ENCODE measurements around the gene ZNF823. TPM values are rescaled to one million over a fixed set of nuclear protein-coding genes. Genes with fewer than 3 reads are reported as not detected.
"Not testable (repeated sequence)": the region's sequence is repeated elsewhere in the genome, so short reads cannot be mapped to it uniquely, and the experiment has no call there.

Gene ZNF823
- total RNA-seq, 2 experiments from 2014 or later: 6.3 to 6.4 TPM

- H3K36me3 Mint-ChIP-seq: peaks cover 26% of the 10 kb centered on the region
- no peak overlapping the region for H3K27ac Mint-ChIP-seq
- no peaks in the 10 kb centered on the region for H3K27me3 Mint-ChIP-seq
- ATAC-seq (no peak), DNase-seq (no peak)
- peaks cover 39% of the 10 kb centered on the region for H3K9me3 Mint-ChIP-seq (ENCODE audit: low read depth)
- no peak overlapping the region for H3K4me3 Mint-ChIP-seq
- H3K4me1 Mint-ChIP-seq: peaks cover 10% of the 10 kb centered on the region
- CTCF ChIA-PET: no interaction called here
Measured at GRCh38 chr19:11684987-11685675, 53.6 kb downstream of the ZNF823 start.

GRCh38 chr19:11680689-11681302 is 58.0 kb downstream of the ZNF823 start:
- Mint-ChIP-seq H3K4me3 (no peak overlapping the region), H3K27ac (no peak overlapping the region), H3K9me3 (ENCODE audit: low read depth) (peaks cover 32% of the 10 kb centered on the region), H3K4me1 (peaks cover 4% of the 10 kb centered on the region), H3K36me3 (peaks cover 11% of the 10 kb centered on the region), H3K27me3 (no peaks in the 10 kb centered on the region)
- ATAC-seq: no peak
- CTCF ChIA-PET: no interaction called here
- DNase-seq: no peak

DNA sequence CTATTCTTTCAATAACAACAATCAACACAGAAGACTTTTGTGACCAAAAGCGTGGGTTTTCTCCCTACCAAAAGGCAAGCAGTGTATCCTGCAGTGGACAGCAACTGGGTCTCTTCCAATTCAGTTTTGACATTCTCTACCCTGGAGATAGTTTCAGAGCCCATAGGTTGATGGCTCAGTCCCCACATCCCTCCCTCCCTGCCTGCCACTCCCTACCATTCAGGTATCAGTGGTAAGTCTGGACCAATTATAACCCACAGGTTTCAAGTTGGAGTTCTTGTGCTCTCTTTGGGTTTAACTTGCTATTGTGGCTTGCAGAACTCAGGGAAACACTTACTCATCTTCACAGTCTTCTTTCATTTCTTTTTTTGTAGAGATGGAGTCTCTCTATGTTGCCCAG is 60.2 kb downstream of the ZNF823 start:
- Mint-ChIP-seq H3K27me3 (peaks cover 5% of the 10 kb centered on the region), H3K4me3 (no peak overlapping the region), H3K4me1 (no peaks in the 10 kb centered on the region), H3K27ac (no peak overlapping the region), H3K9me3 (ENCODE audit: low read depth) (peaks cover 24% of the 10 kb centered on the region), H3K36me3 (peaks cover 5% of the 10 kb centered on the region)
- ATAC-seq (no peak), DNase-seq (no peak)
- CTCF ChIA-PET: no interaction called here

- ATAC-seq, H3K27ac Mint-ChIP-seq, H3K4me1 Mint-ChIP-seq, DNase-seq, H3K4me3 Mint-ChIP-seq, H3K36me3 Mint-ChIP-seq, CTCF ChIA-PET: not testable (repeated sequence)
- Mint-ChIP-seq H3K9me3 (ENCODE audit: low read depth) (peaks cover 26% of the 10 kb centered on the region), H3K27me3 (peaks cover 11% of the 10 kb centered on the region)
Measured at GRCh38 chr19:11676661-11677600, 61.8 kb downstream of the ZNF823 start.

DNA sequence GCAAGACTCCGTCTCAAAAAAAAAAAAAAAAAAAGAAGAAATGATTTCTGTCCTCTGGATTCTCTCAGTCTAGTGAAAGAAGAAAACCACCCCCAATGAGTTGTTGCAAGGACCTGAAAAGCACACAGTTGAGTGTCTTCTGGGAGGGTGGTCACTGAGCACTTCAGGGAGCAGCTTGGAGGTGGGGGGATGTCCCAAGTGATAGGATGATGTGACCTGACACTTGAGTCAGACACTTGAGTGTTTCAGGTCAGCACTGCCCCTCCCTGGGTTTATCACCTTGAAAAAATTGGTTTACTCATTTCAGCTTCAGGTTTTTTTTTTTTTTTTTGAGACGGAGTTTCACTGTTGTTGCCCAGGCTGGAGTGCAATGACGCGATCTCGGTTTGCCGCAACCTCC is 63.2 kb downstream of the ZNF823 start:
- peaks cover 11% of the 10 kb centered on the region for H3K27me3 Mint-ChIP-seq
- no peak overlapping the region for H3K27ac Mint-ChIP-seq
- peaks cover 5% of the 10 kb centered on the region for H3K36me3 Mint-ChIP-seq
- no peak overlapping the region for H3K4me3 Mint-ChIP-seq
- no peaks in the 10 kb centered on the region for H3K4me1 Mint-ChIP-seq
- CTCF ChIA-PET: interaction anchor here (0.7 kb wide), 2 partner anchors 89 to 830 kb away, joined by 3 read pairs; no protein-coding TSS in a partner anchor
- H3K9me3 Mint-ChIP-seq (ENCODE audit: low read depth): peaks cover 17% of the 10 kb centered on the region
- DNase-seq (no peak), ATAC-seq (no peak)

GRCh38 chr19:11674067-11674492 is 64.7 kb downstream of the ZNF823 start:
- CTCF ChIA-PET: no interaction called here
- ATAC-seq: no peak
- peaks cover 11% of the 10 kb centered on the region for H3K27me3 Mint-ChIP-seq
- peaks cover 1% of the 10 kb centered on the region for H3K36me3 Mint-ChIP-seq
- peaks cover 13% of the 10 kb centered on the region for H3K9me3 Mint-ChIP-seq (ENCODE audit: low read depth)
- H3K4me3 Mint-ChIP-seq: peak overlapping the region; percentile 33
- no peaks in the 10 kb centered on the region for H3K4me1 Mint-ChIP-seq
- no peak for DNase-seq
- H3K27ac Mint-ChIP-seq: no peak overlapping the region

GRCh38 chr19:11673608-11674041 is 65.1 kb downstream of the ZNF823 start:
- CTCF ChIA-PET: interaction anchor here (0.9 kb wide), 1 partner anchor 14 kb away, joined by 3 read pairs; no protein-coding TSS in a partner anchor
- H3K4me3 Mint-ChIP-seq: peak overlapping the region; percentile 33
- H3K9me3 Mint-ChIP-seq (ENCODE audit: low read depth): peaks cover 13% of the 10 kb centered on the region
- no peaks in the 10 kb centered on the region for H3K4me1 Mint-ChIP-seq
- H3K36me3 Mint-ChIP-seq: peaks cover 1% of the 10 kb centered on the region
- no peak overlapping the region for H3K27ac Mint-ChIP-seq
- peaks cover 11% of the 10 kb centered on the region for H3K27me3 Mint-ChIP-seq
- no peak for DNase-seq
- no peak for ATAC-seq

Other genes with a start within 250 kb of the ZNF823 start
- gene ZNF653, start 233.1 kb downstream of the ZNF823 start, total RNA-seq: 10 to 100 TPM; 16.1 to 16.7 TPM
- 10 to 100 TPM; 33.0 to 36.2 TPM for gene ECSIT, start 209.8 kb downstream of the ZNF823 start, total RNA-seq
- not detected for gene CNN1, start 200.1 kb downstream of the ZNF823 start, total RNA-seq
- gene ELOF1, start 179.7 kb downstream of the ZNF823 start, total RNA-seq: 10 to 100 TPM; 55.1 to 67.2 TPM
- gene ACP5, start 161.3 kb downstream of the ZNF823 start, total RNA-seq: 10 to 100 TPM; 34.1 to 58.8 TPM
- gene ZNF627, start 141.5 kb downstream of the ZNF823 start, total RNA-seq: 1 to 10 TPM; 6.3 to 7.1 TPM
- gene ZNF441, start 28.1 kb upstream of the ZNF823 start, total RNA-seq: 1 to 10 TPM; 6.7 to 9.4 TPM
- 1 to 10 TPM in 1 of 2 experiments, under 1 TPM in 1; 0.96 to 1.7 TPM for gene ZNF491, start 59.6 kb upstream of the ZNF823 start, total RNA-seq
- 10 to 100 TPM; 11.2 to 14.9 TPM for gene ZNF440, start 75.3 kb upstream of the ZNF823 start, total RNA-seq
- gene ZNF439, start 109.8 kb upstream of the ZNF823 start, total RNA-seq: 1 to 10 TPM; 6.0 to 6.2 TPM
- gene ZNF69, start 148.8 kb upstream of the ZNF823 start, total RNA-seq: 1 to 10 TPM; 1.2 to 2.0 TPM
- 10 to 100 TPM; 16.9 to 24.1 TPM for gene ZNF700, start 186.2 kb upstream of the ZNF823 start, total RNA-seq
- under 1 TPM; 0.85 to 0.98 TPM for gene ZNF763, start 226.1 kb upstream of the ZNF823 start, total RNA-seq

Measured in activated CD8-positive, alpha-beta memory T cell treated with anti-CD3 and anti-CD28 coated beads, Interleukin-2, amount 10 ng/mL, durations not matched to agents 7 days and 5 days (primary cell).